ENCODE measurements around the gene NTSR1.

Gene NTSR1

GRCh38 chr20:62694106-62694505, 14.5 kb upstream of the NTSR1 start:
- DNase-seq (ENCODE audit: low read depth) = no peak

DNA sequence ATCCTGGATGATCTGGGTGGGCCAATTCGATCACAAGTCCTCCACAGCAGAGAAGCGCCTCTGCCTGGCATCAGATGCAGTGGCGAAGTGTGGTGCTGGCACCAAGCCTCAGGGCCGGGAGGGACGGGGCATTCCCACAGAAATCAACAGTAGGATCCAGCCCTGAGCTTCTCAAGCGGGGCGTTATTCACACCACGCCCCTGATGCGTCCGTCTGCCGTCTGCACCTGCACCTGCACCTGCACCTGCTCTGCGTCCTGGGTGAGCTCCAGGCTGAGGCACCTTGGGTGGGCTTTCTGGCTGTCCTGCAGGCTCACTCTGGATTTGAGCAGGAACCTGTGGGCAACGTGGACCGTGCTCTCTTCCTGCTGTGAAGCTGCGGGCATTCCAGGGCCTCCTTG, 13.8 kb upstream of the NTSR1 start:
- DNase-seq (ENCODE audit: low read depth) = no peak

DNA sequence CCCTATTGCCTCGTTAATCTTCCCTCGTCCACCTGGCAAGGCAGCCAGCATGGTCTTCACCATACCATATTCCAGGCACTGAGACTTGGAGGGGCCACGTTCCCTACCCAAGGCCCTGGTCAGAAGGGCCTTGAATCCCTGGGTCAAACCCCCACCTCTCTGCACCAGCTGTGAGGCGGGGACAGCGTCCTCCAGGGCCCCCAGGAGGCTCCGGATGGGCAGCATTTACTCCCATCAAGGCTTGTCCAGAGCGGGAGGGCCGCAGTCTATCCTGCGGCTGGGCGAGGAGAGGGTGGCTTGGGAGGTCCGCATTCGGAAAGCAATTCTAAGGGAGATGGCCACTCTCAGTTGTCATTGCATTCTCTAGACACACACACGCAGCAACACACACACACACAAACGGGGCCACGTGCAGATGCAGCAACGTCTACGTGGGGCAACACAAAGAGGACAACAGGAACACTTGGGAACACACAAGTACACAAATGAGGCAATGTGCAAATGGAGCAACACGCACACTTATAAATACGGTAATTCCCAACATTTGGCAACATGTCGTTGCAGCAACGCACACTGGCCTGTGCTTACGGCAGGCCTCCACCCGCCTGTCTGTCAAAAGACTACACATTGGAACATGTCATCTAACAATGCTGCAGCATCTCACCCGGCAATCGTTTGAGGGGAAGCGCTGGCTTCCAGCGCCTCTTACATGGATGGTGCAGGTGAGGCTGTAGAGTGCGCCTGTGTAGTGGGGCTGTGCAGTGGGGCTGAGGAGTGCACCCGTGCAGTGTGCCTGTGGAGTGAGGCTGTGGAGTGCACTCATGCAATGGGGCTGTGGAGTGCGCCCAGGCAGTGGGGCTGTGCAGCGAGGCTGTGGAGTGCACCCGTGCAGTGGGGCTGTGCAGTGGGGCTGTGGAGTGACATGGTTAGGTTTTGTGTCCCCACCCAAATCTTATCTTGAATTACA, 12.9 kb upstream of the NTSR1 start:
- no peak for DNase-seq (ENCODE audit: low read depth)

- no peak for DNase-seq (ENCODE audit: low read depth)
Observed at GRCh38 chr20:62696434-62696957, 12.1 kb upstream of the NTSR1 start.

DNA sequence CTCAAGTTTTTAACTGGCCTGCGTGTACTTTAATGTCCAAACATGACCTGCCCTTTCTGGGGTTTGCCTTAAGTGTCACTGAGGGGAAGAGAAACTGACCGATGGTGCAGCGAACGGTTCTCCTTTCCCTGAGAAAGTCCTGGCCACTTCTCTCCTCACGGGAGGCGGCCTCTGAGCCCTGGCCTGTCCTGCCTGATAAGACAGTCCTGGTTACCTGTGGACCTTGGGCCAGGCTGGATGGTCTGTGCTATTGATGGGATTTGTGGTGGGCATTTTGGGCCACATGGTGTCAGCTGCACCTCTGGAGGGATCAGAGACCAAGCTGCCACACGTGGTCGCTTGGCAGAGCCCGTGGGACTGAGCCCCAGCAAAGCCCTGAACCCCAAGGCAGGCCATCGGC, 11.6 kb upstream of the NTSR1 start:
- no peak for DNase-seq (ENCODE audit: low read depth)

DNA sequence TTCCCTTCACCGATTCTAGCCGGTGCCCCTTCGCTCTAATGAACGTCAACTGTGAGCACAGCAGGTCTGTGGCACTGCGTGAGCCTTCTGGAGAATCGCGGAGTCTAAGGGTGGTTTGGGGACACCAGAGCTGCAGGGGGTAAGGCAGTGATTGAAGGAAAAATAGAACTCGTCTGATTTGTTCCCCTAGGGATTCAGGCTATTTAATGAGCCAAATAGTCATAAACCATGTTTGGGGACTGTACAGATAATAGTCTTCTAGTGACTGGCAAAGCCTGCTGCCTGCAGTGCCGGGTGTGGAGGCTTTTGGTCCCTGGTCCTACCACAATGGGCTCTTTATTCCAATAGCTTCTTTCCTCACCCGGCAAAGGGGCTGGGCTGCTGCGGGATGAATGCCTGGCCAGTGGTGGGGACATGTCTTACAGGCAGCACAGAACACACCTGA, 11.1 kb upstream of the NTSR1 start:
- no peak for DNase-seq (ENCODE audit: low read depth)

GRCh38 chr20:62698231-62698630, 10.4 kb upstream of the NTSR1 start:
- no peak for DNase-seq (ENCODE audit: low read depth)

- no peak for DNase-seq (ENCODE audit: low read depth)
Observed at GRCh38 chr20:62699296-62699695, 9.3 kb upstream of the NTSR1 start.

- no peak for DNase-seq (ENCODE audit: low read depth)
Observed at GRCh38 chr20:62699741-62700140, 8.9 kb upstream of the NTSR1 start.

GRCh38 chr20:62700261-62700930, 8.2 kb upstream of the NTSR1 start:
- DNase-seq (ENCODE audit: low read depth) = no peak

- DNase-seq (ENCODE audit: low read depth) = no peak
Observed at GRCh38 chr20:62701161-62702012, 7.2 kb upstream of the NTSR1 start.

DNA sequence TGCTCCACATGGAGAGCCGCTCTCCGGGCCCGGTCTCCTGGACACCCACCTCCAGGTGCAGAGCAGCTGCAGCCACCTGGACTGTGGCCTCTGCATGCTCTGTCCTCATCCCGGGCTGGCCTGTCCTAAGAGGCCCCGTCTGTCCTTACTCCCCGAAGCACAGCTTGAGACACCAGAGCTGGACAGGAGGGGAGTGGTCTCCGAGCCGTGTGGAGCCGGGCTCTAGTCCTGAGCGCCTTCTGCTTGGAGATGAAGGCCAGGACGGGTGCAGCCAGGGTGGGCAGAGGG, 6.7 kb upstream of the NTSR1 start:
- no peak for DNase-seq (ENCODE audit: low read depth)

DNA sequence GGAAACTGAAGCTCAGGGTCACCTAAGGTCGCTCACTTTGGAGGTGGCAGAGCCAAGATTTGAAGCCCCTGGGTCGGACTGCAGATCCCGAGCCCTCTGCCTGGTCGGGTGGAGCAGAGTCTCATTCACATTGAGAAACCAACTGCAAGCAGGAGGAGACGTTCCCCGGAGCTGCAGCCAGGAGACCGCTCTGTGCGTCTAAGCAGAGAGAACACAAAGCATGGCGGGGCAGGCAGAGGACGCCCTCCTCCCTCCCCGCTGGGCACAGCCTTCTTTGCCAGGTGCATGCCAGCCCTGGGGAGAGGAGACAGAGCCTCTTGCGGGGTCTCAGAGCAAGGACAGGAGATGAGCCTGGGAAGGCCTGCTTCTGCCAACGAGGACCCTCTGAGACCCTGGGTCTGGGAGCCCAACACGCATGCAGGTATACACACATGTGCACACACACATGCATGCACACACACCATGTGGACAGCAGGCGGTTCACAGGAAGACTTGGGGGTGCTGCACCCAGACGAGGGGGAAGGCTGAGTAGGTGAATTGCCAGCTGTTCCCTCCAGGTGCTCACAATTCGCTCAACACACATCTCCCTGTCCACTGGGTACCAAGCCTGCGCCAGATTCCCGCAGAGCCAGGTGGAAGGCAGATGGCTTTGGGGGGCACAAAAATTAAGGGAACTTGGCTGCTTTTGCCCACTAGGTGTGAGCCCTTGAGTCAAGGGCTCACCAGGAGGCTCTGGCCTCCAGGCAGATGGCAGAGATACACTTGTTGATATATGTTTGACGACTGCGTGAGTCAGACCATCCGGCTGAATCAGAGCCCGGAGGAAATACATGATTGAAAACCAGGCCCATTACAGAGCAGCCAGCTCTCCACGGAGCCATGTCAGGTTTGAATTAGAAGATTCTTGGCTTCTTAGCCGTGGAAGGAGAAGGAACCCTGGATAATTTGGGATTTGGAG, 5.5 kb upstream of the NTSR1 start:
- DNase-seq (ENCODE audit: low read depth) = peak; percentile 99

GRCh38 chr20:62703853-62704228, 4.8 kb upstream of the NTSR1 start:
- peak; percentile 60 for DNase-seq (ENCODE audit: low read depth)

- DNase-seq (ENCODE audit: low read depth) = peak; percentile 98
Observed at GRCh38 chr20:62704341-62704948, 4.2 kb upstream of the NTSR1 start.

DNA sequence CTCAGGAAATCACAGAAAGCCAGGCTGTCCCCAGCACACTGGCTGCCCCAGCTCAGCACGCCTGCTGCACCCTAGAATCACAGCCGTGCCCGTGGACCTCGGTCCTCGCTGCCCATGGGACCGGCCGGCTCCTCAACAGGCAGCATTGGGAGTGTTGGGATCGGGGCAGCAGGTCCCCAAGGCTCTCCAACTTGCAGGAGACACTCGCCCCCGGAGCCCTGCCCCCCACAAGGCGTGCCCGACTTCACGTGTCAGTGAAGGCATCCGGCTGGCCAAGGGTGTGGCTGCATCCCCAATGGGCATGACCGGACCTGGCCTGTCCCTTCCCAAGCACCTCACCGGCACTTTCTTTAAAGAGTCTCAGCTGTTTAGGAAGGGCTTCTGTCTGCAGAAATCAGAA, 3.0 kb upstream of the NTSR1 start:
- DNase-seq (ENCODE audit: low read depth) = no peak

- no peak for DNase-seq (ENCODE audit: low read depth)
Observed at GRCh38 chr20:62706344-62706743, 2.3 kb upstream of the NTSR1 start.

DNA sequence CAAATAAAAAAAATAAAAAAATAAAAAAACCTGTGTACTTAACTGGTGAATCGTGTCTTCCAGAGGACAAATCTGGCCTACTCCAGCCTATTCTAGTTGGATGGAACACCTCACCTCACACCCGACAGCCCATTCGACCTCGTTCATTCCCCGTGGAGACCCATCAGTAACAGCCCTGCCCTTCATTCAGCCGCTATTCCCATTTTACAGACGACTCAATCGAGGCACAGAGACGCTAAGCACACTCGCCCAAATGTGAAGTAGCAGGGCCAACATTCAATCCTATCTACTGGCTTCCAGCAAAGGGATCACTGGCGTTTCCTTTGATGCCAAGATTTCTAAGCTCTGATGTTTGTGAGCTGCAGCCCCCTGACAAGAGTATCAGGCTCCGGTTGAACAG, 1.8 kb upstream of the NTSR1 start:
- no peak for DNase-seq (ENCODE audit: low read depth)

GRCh38 chr20:62707276-62707920, 1.2 kb upstream of the NTSR1 start:
- DNase-seq (ENCODE audit: low read depth) = no peak

DNA sequence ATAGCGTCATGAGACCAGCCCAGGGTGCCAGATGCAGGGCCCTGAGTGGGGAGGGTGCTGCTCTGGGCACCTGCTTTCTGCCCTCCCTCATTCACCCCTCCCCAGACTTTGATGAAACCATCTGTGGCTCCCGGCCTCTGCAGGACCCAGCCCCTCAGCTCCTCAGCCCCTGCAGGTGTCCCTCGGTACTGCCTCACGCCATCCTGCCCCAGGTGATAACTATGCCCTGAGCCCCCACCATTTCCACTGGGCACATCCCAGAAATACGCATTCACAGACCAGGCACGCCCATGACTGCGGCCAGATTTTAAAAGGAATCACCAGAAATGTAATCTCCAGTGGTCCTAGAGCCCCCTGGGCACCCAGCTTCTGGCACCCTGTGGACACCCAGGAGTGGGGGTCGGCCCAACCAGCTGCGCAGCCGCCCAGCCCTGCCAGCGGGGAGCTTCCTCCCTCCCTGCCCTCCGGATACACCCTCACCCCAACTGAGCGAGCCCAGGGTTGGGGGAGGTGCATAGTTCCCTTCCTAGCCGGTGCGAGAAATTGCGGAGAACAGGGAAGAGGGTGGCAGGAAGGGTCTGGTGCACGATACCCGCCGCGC, 615 bp upstream of the NTSR1 start:
- DNase-seq (ENCODE audit: low read depth) = peak; percentile 51
